GM21360 (cell line): ENCODE measurements around the gene C12orf57.

Experiments
- ATAC-seq: cut with Tn5 transposase; IDR thresholded peaks from one replicate; pipeline ENCODE4 v1.9.1; 2021; ENCODE audit warnings: mild to moderate bottlenecking, moderate library complexity; ENCODE audit not compliant: unreplicated experiment

Gene C12orf57

GRCh38 chr12:6936636-6937480, 7.0 kb upstream of the C12orf57 start:
- ATAC-seq: peak; percentile 7

DNA sequence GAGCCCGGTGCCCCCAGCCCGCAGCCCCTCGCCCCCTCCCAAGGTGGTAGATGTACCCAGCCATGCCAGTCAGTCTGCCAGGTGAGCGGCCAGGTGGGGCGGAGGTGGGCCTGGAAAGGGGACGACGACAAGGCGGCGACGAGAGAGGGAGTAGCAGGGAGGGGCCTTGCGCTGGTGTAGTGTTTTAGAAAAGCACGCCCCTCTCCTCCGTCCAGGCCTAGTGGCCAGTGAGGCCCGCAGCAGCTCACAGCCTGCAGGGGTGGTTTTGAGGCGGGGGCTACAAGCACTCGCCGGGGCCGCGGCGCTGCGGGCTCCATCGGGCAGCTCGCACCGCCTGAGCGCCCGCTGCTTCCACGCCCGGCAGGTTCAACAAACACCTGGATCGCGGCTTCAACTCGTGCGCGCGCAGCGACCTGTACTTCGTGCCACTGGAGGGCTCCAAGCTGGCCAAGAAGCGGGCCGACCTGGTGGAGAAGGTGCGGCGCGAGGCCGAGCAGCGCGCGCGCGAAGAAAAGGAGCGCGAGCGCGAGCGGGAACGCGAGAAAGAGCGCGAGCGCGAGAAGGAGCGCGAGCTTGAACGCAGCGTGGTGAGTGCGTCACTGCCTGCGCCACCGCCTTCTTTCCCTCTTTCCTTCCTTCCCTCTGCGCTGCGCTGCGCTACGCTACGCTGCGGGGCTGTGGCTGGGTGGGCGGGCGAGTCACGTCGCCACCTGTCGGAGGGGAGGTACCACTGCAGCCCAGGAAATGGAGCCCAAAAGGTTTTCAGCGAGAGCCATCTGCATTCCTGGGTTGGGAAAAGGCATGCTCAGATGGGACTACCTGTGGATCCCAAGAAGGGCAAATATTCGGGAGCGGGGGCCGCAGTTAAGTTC, 6.1 kb upstream of the C12orf57 start:
- ATAC-seq: peak; percentile 83

- ATAC-seq: no peak
Observed at GRCh38 chr12:6938353-6939190, 5.2 kb upstream of the C12orf57 start.

GRCh38 chr12:6939191-6939540, 4.7 kb upstream of the C12orf57 start:
- ATAC-seq: no peak

- no peak for ATAC-seq
Observed at GRCh38 chr12:6941267-6941666, 2.6 kb upstream of the C12orf57 start.

DNA sequence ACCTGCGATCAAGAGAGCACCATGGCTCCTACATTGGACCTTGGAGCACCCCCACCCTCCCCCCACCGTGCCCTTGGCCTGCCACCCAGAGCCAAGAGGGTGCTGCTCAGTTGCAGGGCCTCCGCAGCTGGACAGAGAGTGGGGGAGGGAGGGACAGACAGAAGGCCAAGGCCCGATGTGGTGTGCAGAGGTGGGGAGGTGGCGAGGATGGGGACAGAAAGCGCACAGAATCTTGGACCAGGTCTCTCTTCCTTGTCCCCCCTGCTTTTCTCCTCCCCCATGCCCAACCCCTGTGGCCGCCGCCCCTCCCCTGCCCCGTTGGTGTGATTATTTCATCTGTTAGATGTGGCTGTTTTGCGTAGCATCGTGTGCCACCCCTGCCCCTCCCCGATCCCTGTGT, 2.0 kb upstream of the C12orf57 start:
- no peak for ATAC-seq

GRCh38 chr12:6942331-6942665, 1.5 kb upstream of the C12orf57 start:
- no peak for ATAC-seq

DNA sequence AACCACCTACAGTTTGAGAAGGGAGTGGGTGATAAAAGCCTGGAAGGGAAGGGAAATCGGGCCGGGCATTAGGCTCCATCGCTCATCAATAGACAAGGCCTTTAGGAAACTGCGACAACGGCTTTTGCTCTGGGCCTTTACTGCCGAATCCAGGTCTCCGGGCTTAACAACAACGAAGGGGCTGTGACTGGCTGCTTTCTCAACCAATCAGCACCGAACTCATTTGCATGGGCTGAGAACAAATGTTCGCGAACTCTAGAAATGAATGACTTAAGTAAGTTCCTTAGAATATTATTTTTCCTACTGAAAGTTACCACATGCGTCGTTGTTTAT, 467 bp upstream of the C12orf57 start:
- peak; percentile 30 for ATAC-seq

DNA sequence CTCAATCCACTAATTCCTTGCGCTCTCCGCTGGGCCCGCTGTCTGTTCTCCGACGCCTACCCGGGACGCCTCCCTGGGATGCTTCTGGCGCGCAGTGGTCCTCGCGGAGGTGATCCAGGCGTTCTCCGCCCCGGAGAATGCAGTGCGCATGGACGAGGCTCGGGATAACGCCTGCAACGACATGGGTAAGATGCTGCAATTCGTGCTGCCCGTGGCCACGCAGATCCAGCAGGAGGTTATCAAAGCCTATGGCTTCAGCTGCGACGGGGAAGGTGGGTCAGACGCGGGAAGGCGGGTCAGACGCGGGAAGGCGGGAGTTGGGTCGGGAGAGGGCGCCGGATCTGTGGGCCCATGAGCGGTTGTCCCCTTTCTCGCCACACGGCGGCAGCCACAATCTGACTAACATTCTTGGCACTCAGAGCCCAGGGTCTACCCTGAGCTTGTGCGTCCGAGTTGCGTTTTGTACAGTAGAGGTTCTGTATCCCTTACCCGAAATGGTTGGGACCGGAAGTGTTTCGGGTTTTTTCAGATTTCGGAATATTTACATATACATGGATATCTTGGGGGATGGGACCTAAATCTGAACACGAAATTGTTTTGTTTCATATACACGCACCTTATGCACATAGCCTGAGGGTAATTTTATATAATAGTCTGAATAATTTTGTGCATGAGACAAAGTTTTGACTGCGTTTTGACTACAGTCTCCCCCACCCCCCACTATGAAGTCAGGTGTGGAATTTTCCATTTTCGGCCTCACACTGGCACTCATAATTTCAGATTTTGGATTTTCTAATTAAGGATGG, 762 bp downstream of the C12orf57 start:
- ATAC-seq: peak; percentile 35

- ATAC-seq: no peak
Observed at GRCh38 chr12:6945613-6946012, 1.8 kb downstream of the C12orf57 start.

- peak; percentile 20 for ATAC-seq
Observed at GRCh38 chr12:6946033-6946919, 2.5 kb downstream of the C12orf57 start.

- ATAC-seq: no peak
Observed at GRCh38 chr12:6946920-6947374, 3.1 kb downstream of the C12orf57 start.

GRCh38 chr12:6947615-6948014, 3.8 kb downstream of the C12orf57 start:
- ATAC-seq: no peak

- no peak for ATAC-seq
Observed at GRCh38 chr12:6948873-6949594, 5.2 kb downstream of the C12orf57 start.

GRCh38 chr12:6950401-6950801, 6.6 kb downstream of the C12orf57 start:
- ATAC-seq: no peak

- ATAC-seq: no peak
Observed at GRCh38 chr12:6950811-6951540, 7.2 kb downstream of the C12orf57 start, which contains the start of gene PTPN6. Gene PTPN6 (plus strand): TSS chr12:6951356. CDS start chr12:6951513, 157 bp downstream.

GRCh38 chr12:6951551-6952120, 7.8 kb downstream of the C12orf57 start:
- no peak for ATAC-seq
